Measurements from ENCODE around the gene FRMD6. TPM values are rescaled to one million over a fixed set of nuclear protein-coding genes. Genes with fewer than 3 reads are reported as not detected.

FRMD6 gene
- total RNA-seq, 2 donors from 2014 or later: 12.1 to 14.8 TPM

DNA sequence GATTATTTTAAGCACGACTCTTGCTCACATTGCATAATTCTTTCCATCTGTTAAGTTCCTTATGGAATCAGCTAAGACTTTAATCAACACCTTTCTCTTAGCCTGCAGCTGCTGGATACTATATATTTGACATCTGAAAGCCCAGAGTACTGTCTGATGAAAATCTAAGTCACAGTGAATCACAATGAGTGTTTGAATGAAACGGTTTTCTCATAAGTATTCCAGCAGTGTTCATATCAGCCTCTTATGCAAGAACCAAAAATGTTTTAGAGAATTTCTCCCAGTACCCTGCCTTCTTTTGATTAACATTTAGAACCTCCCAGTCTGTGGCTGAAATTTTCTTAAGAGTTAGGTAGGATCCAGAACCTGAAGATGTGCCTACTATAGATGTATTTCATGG is 55.6 kb downstream of the FRMD6 start:
- Mint-ChIP-seq H3K36me3 (ENCODE audit: low read depth) (peaks cover 10% of the 10 kb centered on the region), H3K4me1 (peaks cover 23% of the 10 kb centered on the region), H3K4me3 (no peak overlapping the region), H3K27me3 (ENCODE audit: insufficient read depth) (no peaks in the 10 kb centered on the region), H3K9me3 (no peaks in the 10 kb centered on the region), H3K27ac (no peak overlapping the region)
- DNase-seq: no peak
- WGBS, 2 experiments (ENCODE audit: insufficient coverage in 1 of 2, insufficient read length in 1 of 2): 94% methylated on average over 2 of the region's 2 CpGs; no CpG with 5 or more reads in 1 of the 2 experiments
- no peaks in the 10 kb centered on the region for H3K27me3 ChIP-seq (ENCODE audit: control insufficient read depth, insufficient read depth, low read length, poor library complexity, severe bottlenecking)
- peaks cover 53% of the 10 kb centered on the region for H3K36me3 ChIP-seq (ENCODE audit: control insufficient read depth, insufficient read depth, low read length)
- H3K27ac ChIP-seq (ENCODE audit: low read depth, low read length): no peak overlapping the region
- no peak overlapping the region for H3K9ac ChIP-seq (ENCODE audit: extremely low read depth, low read length, poor library complexity, severe bottlenecking)
- TF ChIP-seq, protein P1, sequence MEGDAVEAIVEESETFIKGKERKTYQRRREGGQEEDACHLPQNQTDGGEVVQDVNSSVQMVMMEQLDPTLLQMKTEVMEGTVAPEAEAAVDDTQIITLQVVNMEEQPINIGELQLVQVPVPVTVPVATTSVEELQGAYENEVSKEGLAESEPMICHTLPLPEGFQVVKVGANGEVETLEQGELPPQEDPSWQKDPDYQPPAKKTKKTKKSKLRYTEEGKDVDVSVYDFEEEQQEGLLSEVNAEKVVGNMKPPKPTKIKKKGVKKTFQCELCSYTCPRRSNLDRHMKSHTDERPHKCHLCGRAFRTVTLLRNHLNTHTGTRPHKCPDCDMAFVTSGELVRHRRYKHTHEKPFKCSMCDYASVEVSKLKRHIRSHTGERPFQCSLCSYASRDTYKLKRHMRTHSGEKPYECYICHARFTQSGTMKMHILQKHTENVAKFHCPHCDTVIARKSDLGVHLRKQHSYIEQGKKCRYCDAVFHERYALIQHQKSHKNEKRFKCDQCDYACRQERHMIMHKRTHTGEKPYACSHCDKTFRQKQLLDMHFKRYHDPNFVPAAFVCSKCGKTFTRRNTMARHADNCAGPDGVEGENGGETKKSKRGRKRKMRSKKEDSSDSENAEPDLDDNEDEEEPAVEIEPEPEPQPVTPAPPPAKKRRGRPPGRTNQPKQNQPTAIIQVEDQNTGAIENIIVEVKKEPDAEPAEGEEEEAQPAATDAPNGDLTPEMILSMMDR (conservative IDR thresholded peaks at IDR 0.05): no peak
- H3K4me3 ChIP-seq (ENCODE audit: low read length): no peak overlapping the region
- H3K9me3 ChIP-seq (ENCODE audit: control insufficient read depth, low read length): no peaks in the 10 kb centered on the region
- H3K4me1 ChIP-seq (ENCODE audit: control insufficient read depth, insufficient read depth, low read length): no peaks in the 10 kb centered on the region

GRCh38 chr14:51711505-51711904 is 59.8 kb downstream of the FRMD6 start:
- H3K9me3 Mint-ChIP-seq: no peaks in the 10 kb centered on the region
- Histone ChIP-seq H3K9me3 (ENCODE audit: control insufficient read depth, low read length) (no peaks in the 10 kb centered on the region), H3K27ac (ENCODE audit: low read depth, low read length) (no peak overlapping the region), H3K27me3 (ENCODE audit: control insufficient read depth, insufficient read depth, low read length, poor library complexity, severe bottlenecking) (no peaks in the 10 kb centered on the region), H3K4me1 (ENCODE audit: control insufficient read depth, insufficient read depth, low read length) (peaks cover 9% of the 10 kb centered on the region), H3K9ac (ENCODE audit: extremely low read depth, low read length, poor library complexity, severe bottlenecking) (no peak overlapping the region), H3K4me3 (ENCODE audit: low read length) (no peak overlapping the region), H3K36me3 (ENCODE audit: control insufficient read depth, insufficient read depth, low read length) (peaks cover 29% of the 10 kb centered on the region)
- peaks cover 31% of the 10 kb centered on the region for H3K4me1 Mint-ChIP-seq
- H3K27me3 Mint-ChIP-seq (ENCODE audit: insufficient read depth): no peaks in the 10 kb centered on the region
- H3K36me3 Mint-ChIP-seq (ENCODE audit: low read depth): peaks cover 10% of the 10 kb centered on the region
- WGBS, 2 experiments (ENCODE audit: insufficient coverage in 1 of 2, insufficient read length in 1 of 2): 86% methylated on average over 2 of the region's 2 CpGs; no CpG with 5 or more reads in 1 of the 2 experiments
- DNase-seq: no peak
- TF ChIP-seq, protein P1 (conservative IDR thresholded peaks at IDR 0.05): no peak
- no peak overlapping the region for H3K27ac Mint-ChIP-seq
- H3K4me3 Mint-ChIP-seq: no peak overlapping the region

- no peak for DNase-seq
- Mint-ChIP-seq H3K4me3 (no peak overlapping the region), H3K27ac (no peak overlapping the region), H3K4me1 (peaks cover 22% of the 10 kb centered on the region), H3K36me3 (ENCODE audit: low read depth) (peaks cover 24% of the 10 kb centered on the region), H3K9me3 (no peaks in the 10 kb centered on the region), H3K27me3 (ENCODE audit: insufficient read depth) (no peaks in the 10 kb centered on the region)
- Histone ChIP-seq H3K9me3 (ENCODE audit: control insufficient read depth, low read length) (no peaks in the 10 kb centered on the region), H3K4me1 (ENCODE audit: control insufficient read depth, insufficient read depth, low read length) (peaks cover 9% of the 10 kb centered on the region), H3K27me3 (ENCODE audit: control insufficient read depth, insufficient read depth, low read length, poor library complexity, severe bottlenecking) (no peaks in the 10 kb centered on the region), H3K27ac (ENCODE audit: low read depth, low read length) (no peak overlapping the region), H3K9ac (ENCODE audit: extremely low read depth, low read length, poor library complexity, severe bottlenecking) (no peak overlapping the region), H3K4me3 (ENCODE audit: low read length) (no peak overlapping the region), H3K36me3 (ENCODE audit: control insufficient read depth, insufficient read depth, low read length) (peaks cover 50% of the 10 kb centered on the region)
- WGBS, 2 experiments (ENCODE audit: insufficient coverage in 1 of 2, insufficient read length in 1 of 2): 88 to 98% methylated on average over 6 to 7 of the region's 7 CpGs
- TF ChIP-seq, protein P1 (conservative IDR thresholded peaks at IDR 0.05): no peak
Measured at GRCh38 chr14:51715250-51715649, 63.5 kb downstream of the FRMD6 start.
